Activated T-cell treated with anti-CD3 and anti-CD28 coated beads, Interleukin-2, amount 50 U/mL, for 24 hours (primary cell): Measurements from ENCODE around the gene L3MBTL3.

Source experiments
- DNase-seq: peaks from one replicate; pipeline ENCODE4 v3.0.0-alpha.2; 2020
- H3K27ac Mint-ChIP-seq: 2 replicates; pipeline ENCODE4 v1.8.0; 2020; ENCODE audit warnings: mild to moderate bottlenecking, mixed read lengths
- H3K27me3 Mint-ChIP-seq: 2 replicates; pipeline ENCODE4 v1.8.0; 2020; ENCODE audit warnings: mixed read lengths
- H3K36me3 Mint-ChIP-seq: 2 replicates; pipeline ENCODE4 v1.8.0; 2020; ENCODE audit warnings: low read depth, mixed read lengths
- H3K4me1 Mint-ChIP-seq: 2 replicates; pipeline ENCODE4 v1.8.0; 2020; ENCODE audit warnings: low read depth, mixed read lengths
- H3K4me3 Mint-ChIP-seq: 2 replicates; pipeline ENCODE4 v1.8.0; 2020; ENCODE audit warnings: mild to moderate bottlenecking, moderate library complexity, mixed read lengths
- H3K9me3 Mint-ChIP-seq: 2 replicates; pipeline ENCODE4 v1.8.0; 2020; ENCODE audit warnings: mixed read lengths

Gene L3MBTL3

GRCh38 chr6:130041594-130041993 is 23.2 kb downstream of the L3MBTL3 start:
- H3K27me3 Mint-ChIP-seq = no peaks in the 10 kb centered on the region
- DNase-seq = no peak
- peaks cover 34% of the 10 kb centered on the region for H3K4me1 Mint-ChIP-seq
- peaks cover 24% of the 10 kb centered on the region for H3K36me3 Mint-ChIP-seq
- H3K9me3 Mint-ChIP-seq = no peaks in the 10 kb centered on the region
- no peak overlapping the region for H3K4me3 Mint-ChIP-seq
- H3K27ac Mint-ChIP-seq = no peak overlapping the region

GRCh38 chr6:130043344-130043743 is 25.0 kb downstream of the L3MBTL3 start:
- Mint-ChIP-seq H3K27me3 (no peaks in the 10 kb centered on the region), H3K4me1 (peaks cover 23% of the 10 kb centered on the region), H3K27ac (no peak overlapping the region), H3K4me3 (no peak overlapping the region), H3K36me3 (peaks cover 26% of the 10 kb centered on the region), H3K9me3 (no peaks in the 10 kb centered on the region)
- DNase-seq = no peak

- H3K36me3 Mint-ChIP-seq = peaks cover 37% of the 10 kb centered on the region
- H3K9me3 Mint-ChIP-seq = no peaks in the 10 kb centered on the region
- H3K27ac Mint-ChIP-seq = no peak overlapping the region
- peaks cover 12% of the 10 kb centered on the region for H3K4me1 Mint-ChIP-seq
- no peaks in the 10 kb centered on the region for H3K27me3 Mint-ChIP-seq
- DNase-seq = no peak
- no peak overlapping the region for H3K4me3 Mint-ChIP-seq
Measured at GRCh38 chr6:130045622-130046021, 27.2 kb downstream of the L3MBTL3 start.

- Mint-ChIP-seq H3K4me1 (peaks cover 5% of the 10 kb centered on the region), H3K36me3 (peaks cover 45% of the 10 kb centered on the region), H3K27ac (no peak overlapping the region), H3K9me3 (no peaks in the 10 kb centered on the region), H3K4me3 (no peak overlapping the region), H3K27me3 (no peaks in the 10 kb centered on the region)
- no peak for DNase-seq
Measured at GRCh38 chr6:130046671-130047070, 28.3 kb downstream of the L3MBTL3 start.

- no peak overlapping the region for H3K27ac Mint-ChIP-seq
- H3K4me3 Mint-ChIP-seq = no peak overlapping the region
Measured at GRCh38 chr6:130047088-130047995, 29.0 kb downstream of the L3MBTL3 start.

GRCh38 chr6:130050230-130050629 is 31.8 kb downstream of the L3MBTL3 start:
- Mint-ChIP-seq H3K4me1 (peaks cover 1% of the 10 kb centered on the region), H3K9me3 (no peaks in the 10 kb centered on the region), H3K27me3 (no peaks in the 10 kb centered on the region), H3K36me3 (peaks cover 61% of the 10 kb centered on the region), H3K27ac (no peak overlapping the region), H3K4me3 (no peak overlapping the region)
- DNase-seq = no peak

More at GRCh38 chr6:130047088-130047995, 29.0 kb downstream of the L3MBTL3 start:
- Mint-ChIP-seq H3K27me3 (no peaks in the 10 kb centered on the region), H3K9me3 (no peaks in the 10 kb centered on the region), H3K36me3 (peaks cover 49% of the 10 kb centered on the region), H3K4me1 (peaks cover 4% of the 10 kb centered on the region)
- no peak for DNase-seq

GRCh38 chr6:130054725-130055124 is 36.3 kb downstream of the L3MBTL3 start:
- Mint-ChIP-seq H3K4me1 (peaks cover 12% of the 10 kb centered on the region), H3K9me3 (no peaks in the 10 kb centered on the region), H3K27me3 (no peaks in the 10 kb centered on the region), H3K4me3 (no peak overlapping the region), H3K27ac (no peak overlapping the region), H3K36me3 (peaks cover 76% of the 10 kb centered on the region)
- DNase-seq = no peak

GRCh38 chr6:130055271-130055670 is 36.9 kb downstream of the L3MBTL3 start:
- no peak for DNase-seq
- H3K27ac Mint-ChIP-seq = no peak overlapping the region
- peaks cover 12% of the 10 kb centered on the region for H3K4me1 Mint-ChIP-seq
- no peak overlapping the region for H3K4me3 Mint-ChIP-seq
- no peaks in the 10 kb centered on the region for H3K27me3 Mint-ChIP-seq
- no peaks in the 10 kb centered on the region for H3K9me3 Mint-ChIP-seq
- H3K36me3 Mint-ChIP-seq = peaks cover 76% of the 10 kb centered on the region

- no peak for DNase-seq
- Mint-ChIP-seq H3K27me3 (no peaks in the 10 kb centered on the region), H3K4me3 (no peak overlapping the region), H3K4me1 (peaks cover 12% of the 10 kb centered on the region), H3K9me3 (no peaks in the 10 kb centered on the region), H3K36me3 (peaks cover 72% of the 10 kb centered on the region), H3K27ac (no peak overlapping the region)
Measured at GRCh38 chr6:130057495-130057894, 39.1 kb downstream of the L3MBTL3 start.

GRCh38 chr6:130063806-130064205 is 45.4 kb downstream of the L3MBTL3 start:
- Mint-ChIP-seq H3K27me3 (no peaks in the 10 kb centered on the region), H3K4me1 (no peaks in the 10 kb centered on the region), H3K9me3 (no peaks in the 10 kb centered on the region), H3K36me3 (peaks cover 68% of the 10 kb centered on the region), H3K27ac (no peak overlapping the region), H3K4me3 (no peak overlapping the region)
- no peak for DNase-seq

GRCh38 chr6:130065609-130066156 is 47.3 kb downstream of the L3MBTL3 start:
- H3K36me3 Mint-ChIP-seq = peaks cover 71% of the 10 kb centered on the region
- H3K9me3 Mint-ChIP-seq = no peaks in the 10 kb centered on the region
- H3K27ac Mint-ChIP-seq = no peak overlapping the region
- peaks cover 6% of the 10 kb centered on the region for H3K4me1 Mint-ChIP-seq
- H3K4me3 Mint-ChIP-seq = no peak overlapping the region
- H3K27me3 Mint-ChIP-seq = no peaks in the 10 kb centered on the region
- no peak for DNase-seq

- H3K27ac Mint-ChIP-seq = no peak overlapping the region
Measured at GRCh38 chr6:130069485-130069884, 51.1 kb downstream of the L3MBTL3 start.

GRCh38 chr6:130070326-130070725 is 51.9 kb downstream of the L3MBTL3 start:
- no peaks in the 10 kb centered on the region for H3K27me3 Mint-ChIP-seq
- H3K4me1 Mint-ChIP-seq = peaks cover 12% of the 10 kb centered on the region
- H3K36me3 Mint-ChIP-seq = peaks cover 56% of the 10 kb centered on the region
- H3K27ac Mint-ChIP-seq = no peak overlapping the region
- no peak for DNase-seq
- H3K9me3 Mint-ChIP-seq = no peaks in the 10 kb centered on the region
- H3K4me3 Mint-ChIP-seq = no peak overlapping the region

More at GRCh38 chr6:130069485-130069884, 51.1 kb downstream of the L3MBTL3 start:
- Mint-ChIP-seq H3K9me3 (no peaks in the 10 kb centered on the region), H3K27me3 (no peaks in the 10 kb centered on the region), H3K4me3 (no peak overlapping the region), H3K36me3 (peaks cover 57% of the 10 kb centered on the region), H3K4me1 (peaks cover 8% of the 10 kb centered on the region)
- no peak for DNase-seq

GRCh38 chr6:130070792-130071191 is 52.4 kb downstream of the L3MBTL3 start:
- H3K9me3 Mint-ChIP-seq = no peaks in the 10 kb centered on the region
- H3K27ac Mint-ChIP-seq = no peak overlapping the region
- no peak for DNase-seq

GRCh38 chr6:130075879-130076460 is 57.6 kb downstream of the L3MBTL3 start:
- Mint-ChIP-seq H3K27me3 (no peaks in the 10 kb centered on the region), H3K36me3 (peaks cover 39% of the 10 kb centered on the region), H3K4me1 (peaks cover 22% of the 10 kb centered on the region), H3K9me3 (no peaks in the 10 kb centered on the region), H3K27ac (peak overlapping the region; percentile 46), H3K4me3 (no peak overlapping the region)
- DNase-seq = no peak

More at GRCh38 chr6:130070792-130071191, 52.4 kb downstream of the L3MBTL3 start:
- peaks cover 17% of the 10 kb centered on the region for H3K4me1 Mint-ChIP-seq
- no peaks in the 10 kb centered on the region for H3K27me3 Mint-ChIP-seq
- H3K36me3 Mint-ChIP-seq = peaks cover 54% of the 10 kb centered on the region
- H3K4me3 Mint-ChIP-seq = no peak overlapping the region
